Eye (tissue), 1 donor: ENCODE results near the gene SIVA1.
"Not testable (repeated sequence)": the region's sequence is repeated elsewhere in the genome, so short reads cannot be mapped to it uniquely, and the experiment has no call there.

Experiments
- DNase-seq: peaks from one replicate; pipeline ENCODE4 v3.0.0-alpha.2; 2015

The SIVA1 gene

DNA sequence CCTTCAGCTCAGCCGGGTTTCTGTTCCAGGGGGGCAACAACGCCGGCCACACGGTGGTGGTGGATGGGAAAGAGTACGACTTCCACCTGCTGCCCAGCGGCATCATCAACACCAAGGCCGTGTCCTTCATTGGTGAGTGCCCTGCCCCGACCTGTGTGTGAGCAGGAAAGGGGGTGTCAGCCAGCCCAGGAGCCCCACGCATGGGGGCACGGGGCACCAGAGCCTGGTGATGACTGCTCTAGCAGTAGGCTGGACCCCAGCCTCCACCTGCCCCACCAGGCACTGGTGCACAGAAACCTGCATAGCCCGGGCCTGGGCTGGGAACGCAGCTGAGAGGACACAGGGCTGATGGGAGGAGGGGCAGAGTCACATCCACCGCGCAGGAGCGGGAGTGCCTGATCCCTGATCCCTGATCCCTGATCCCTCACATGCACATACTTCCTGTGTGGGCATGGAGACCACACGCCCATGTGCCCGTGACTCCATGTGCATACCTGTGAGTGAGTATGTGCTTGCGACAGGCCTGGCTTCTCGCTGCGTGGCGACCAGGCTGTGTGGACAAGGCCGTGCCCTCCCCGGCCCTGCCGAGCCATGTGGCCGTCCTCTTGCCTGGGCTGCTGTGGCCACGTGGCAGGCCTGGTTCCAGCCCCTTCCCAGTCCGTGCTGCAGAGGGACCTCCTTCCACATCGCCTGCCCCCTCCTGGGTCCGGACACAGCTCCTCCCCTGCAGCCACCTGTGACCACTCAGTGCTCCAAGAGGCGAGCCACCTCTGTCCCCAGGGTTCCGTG lies 17.8 kb upstream of the SIVA1 start:
- DNase-seq, result peak; percentile 32

DNA sequence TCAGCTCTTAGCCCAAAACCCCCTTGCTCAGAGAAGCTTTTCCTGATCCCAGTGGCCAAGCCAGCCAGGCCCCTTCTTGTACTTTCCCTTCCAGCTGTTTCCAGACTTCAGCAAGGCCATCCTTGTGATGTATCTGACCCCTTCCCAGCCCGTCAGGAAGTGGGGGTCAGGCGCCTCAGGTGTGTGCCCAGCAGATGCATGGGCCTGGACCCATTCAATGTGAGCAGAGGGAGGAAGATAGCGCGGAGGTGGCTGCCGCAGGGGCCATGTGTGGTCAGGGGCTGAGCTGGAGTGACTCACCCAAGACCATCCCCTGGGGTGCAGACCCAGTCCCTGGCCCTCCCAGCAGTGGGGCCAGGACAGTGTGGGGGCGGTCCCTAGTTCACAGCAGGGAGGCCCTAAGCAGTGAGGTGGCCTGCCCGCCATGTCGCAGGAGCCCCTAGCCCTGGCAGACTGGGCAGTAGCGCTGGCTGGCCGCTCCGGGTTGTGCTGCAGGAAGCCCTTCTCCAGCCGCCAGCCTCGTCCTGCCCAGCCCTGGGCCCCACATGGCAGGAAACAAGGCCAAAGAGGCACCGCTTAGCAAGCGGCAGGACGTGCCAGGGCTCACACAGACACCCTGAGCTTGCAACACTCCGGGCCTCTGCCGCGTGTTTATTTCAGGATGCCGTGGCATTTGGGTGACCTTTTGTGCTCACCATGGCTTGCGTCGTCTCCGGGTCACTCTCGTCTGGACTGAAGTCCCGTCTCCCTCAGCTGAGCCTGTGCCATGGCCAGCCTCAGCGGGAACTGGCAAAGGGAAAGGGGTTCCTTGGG lies 16.9 kb upstream of the SIVA1 start:
- no peak for DNase-seq

DNA sequence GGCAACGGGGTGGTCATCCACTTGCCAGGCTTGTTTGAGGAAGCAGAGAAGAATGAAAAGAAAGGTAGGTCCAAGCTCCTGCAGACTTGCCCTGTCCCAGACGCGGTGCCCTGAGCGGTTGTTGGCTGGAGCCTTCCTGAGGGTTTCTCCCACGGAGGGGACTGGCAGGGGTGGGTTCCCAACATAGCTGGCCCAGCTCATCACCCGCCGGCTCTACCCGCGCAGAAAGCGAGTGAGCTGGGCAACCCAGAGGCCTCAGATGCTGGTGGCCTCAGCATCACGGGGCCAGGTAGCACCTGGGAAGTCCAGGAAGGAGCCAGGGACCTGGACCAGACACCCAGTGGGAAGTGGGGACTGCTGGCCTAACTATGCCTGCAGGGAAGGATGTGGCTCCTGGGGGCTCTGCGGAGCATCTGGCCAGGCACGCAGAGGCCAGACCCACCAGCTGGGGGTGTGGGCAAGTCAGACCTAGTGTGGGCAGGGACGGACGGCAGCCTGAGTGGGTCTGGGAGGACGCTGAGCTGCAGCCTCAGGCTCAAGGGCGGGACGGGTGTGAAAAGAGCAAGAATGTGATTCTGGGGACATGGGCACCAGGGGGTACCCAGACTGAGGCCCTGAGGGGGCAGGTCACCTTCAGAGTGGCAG lies 14.4 kb upstream of the SIVA1 start:
- DNase-seq, result no peak

DNA sequence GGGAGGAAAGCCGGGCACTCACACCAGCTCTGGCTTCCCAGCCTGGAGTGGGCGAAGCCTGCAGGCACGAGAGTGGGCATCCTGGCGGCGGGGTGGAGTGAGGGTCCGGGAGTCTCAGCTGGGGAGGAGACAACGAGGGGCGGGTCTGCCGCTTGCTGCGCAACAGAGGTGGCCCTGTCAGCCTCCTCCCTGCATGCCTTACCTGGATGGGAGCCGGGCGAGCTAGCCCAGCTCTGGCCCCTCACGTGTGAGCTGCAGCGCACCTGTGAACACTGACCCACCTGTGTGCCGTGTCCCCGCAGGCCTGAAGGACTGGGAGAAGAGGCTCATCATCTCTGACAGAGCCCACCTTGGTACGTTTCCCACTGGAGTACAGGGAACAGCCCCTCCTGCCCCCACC lies 13.9 kb upstream of the SIVA1 start:
- DNase-seq, result no peak

DNA sequence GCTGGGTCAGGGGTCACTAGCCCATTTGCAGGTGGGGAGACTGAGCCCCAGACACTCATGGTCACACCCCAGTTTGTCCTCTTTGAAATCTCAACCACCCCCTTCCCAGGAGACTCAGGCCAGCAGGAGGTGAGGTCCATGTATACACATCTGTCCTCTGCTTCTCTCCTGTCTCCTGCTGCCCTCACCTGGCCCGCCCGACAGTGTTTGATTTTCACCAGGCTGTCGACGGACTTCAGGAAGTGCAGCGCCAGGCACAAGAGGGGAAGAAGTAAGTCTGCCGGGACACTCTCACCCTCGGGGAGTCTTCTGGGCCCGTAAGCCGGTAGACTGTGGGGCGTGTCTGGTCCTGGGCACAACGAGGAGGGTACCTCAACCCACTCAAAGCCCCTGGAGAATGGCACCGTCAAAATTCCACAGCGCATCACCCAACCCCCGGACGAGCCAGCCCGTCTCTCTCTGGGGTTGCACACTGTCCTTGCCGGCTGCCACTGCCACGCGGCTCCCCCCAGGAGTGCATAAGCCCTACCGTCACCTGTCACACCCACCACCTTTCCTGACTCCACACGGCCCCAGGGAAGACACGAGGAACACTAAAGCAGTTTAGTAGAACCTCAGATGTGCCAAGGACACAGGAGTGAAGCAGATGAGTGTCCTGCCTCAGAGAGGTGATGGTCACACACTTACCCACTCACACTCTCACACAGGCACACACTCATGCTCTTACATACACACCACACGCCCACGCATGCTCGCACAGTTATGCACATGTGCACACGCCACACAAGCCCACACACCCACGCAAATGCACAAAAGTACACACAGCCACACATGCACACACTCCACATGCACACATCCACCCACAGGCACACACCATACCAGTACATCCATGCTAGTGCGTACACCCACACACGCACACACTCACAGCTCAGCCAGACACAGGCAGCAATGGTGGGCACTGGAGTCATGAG lies 13.1 kb upstream of the SIVA1 start:
- DNase-seq, result no peak

DNA sequence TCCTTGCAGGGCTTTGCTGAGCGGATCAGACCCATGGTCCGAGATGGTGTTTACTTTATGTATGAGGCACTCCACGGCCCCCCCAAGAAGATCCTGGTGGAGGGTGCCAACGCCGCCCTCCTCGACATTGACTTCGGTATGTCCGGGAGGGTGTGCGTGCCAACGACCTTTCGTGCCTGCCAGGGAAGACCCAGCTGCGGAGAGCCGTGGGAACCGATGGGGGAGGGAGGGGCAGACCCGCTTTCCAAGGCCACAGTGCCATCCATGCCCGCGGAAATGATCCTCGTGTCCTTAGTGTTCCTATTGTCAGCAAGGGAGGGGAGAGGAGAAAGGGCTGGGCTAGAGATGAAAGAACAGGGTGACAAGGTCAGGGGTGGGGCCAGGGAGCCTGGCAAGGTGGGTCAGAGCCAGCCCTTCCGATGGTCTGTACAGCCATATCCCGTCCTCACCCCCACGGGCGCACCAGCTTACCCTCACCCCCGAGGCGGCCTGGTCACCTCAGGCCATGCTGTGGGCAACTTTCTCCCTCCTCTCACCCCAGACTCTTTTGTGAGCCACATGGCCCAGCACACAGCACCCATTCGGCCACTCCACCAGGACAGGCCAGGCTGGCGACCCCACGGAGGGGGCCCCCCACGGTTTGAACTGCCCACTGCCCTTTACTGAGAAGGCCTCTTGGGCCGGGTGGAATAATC lies 11.7 kb upstream of the SIVA1 start:
- no peak for DNase-seq

DNA sequence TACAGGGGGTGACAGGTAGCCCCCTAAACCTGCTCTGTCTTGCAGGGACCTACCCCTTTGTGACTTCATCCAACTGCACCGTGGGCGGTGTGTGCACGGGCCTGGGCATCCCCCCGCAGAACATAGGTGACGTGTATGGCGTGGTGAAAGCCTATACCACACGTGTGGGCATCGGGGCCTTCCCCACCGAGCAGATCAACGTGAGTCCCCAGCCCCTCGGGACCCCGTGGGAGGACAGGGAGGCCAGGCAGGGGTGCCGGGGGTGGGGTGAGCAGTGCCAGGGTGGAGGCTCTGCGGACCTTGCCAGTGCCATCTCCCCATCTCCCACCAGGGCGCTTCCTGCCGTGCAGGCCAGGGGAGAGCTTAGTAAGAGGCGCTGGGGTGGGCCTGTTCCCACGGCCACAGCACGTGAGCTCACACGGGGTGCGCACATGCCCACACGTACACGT lies 11.1 kb upstream of the SIVA1 start:
- no peak for DNase-seq

DNA sequence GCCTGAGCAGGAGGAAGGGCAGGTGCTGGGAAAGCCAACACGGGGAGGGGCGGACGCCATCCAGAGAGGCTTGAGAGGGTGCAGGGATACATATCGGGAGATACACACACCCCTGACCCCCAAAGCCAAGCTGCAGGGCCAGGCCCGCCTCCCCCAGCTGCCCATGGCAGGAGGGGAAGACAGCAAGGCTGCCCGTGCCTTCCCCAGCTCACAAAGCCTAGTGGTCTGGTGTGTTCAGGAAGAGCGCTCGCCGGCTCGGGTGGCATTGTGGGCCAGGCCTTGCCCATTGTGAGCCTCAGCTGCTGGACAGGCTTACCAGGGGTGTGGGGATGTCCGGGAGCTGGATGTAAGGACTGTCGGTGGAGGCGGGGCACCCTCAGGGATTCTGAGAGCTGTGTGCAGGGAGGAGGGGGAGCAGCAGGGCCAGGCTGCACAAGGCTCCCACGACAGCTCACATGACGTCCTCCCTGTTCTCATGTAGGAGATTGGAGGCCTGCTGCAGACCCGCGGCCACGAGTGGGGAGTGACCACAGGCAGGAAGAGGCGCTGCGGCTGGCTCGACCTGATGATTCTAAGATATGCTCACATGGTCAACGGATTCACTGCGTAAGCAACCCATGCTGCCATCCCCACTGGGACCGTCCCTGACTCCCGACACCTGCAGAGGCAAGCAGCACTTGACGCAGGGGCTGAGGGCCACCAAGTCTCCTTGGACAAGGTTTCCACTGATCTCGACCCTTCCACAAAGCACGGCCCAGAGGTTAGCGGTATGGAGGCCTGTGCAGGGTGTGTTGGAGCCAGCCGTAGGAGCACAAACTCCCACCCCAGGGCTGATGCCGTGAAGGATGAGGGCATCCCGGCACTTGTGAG lies 10.1 kb upstream of the SIVA1 start:
- DNase-seq, result no peak

DNA sequence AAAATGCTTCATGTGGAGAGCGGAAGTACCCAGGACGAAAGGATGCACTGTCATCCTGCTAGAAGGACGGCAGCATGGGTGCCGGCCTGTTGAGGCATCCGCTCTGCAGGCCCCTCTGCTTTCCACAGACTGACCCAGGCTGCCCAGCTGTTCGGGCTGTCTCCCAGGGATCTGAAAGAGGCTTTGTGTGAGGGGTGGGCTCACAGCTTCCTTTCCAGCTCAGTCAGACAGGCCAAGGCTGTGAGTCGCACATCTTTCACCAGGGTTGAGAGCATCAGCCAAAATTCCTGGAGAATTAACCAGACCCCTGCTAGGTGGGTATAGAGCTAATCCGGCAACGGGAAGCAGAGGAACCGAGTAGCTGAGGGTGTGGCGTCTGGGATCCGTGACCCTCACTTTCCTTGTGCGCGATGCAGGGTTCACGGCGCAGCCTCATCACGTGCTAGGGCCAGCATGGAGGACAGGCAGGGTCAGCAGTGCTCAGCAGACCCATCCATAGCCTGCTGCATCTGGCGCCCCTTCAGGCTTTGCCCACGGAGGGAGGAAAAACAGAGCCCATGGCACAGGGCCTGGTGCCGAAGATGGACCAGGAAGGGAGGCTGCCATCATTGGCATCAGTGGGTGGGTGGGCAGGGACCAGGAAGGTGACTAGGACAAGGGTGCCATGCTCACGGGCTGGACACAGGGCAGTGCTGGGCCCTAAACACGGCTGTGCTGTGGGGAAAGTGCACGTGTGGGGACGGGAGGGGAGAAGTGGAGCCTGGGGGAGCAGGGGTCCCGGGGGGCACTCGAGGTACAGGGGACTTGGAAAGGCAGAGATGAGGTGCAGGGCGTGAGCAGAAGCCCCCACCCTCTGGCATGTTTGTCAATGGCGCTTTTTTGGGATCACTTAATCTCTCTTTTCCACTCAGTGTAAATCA lies 9.2 kb upstream of the SIVA1 start:
- DNase-seq, result no peak

DNA sequence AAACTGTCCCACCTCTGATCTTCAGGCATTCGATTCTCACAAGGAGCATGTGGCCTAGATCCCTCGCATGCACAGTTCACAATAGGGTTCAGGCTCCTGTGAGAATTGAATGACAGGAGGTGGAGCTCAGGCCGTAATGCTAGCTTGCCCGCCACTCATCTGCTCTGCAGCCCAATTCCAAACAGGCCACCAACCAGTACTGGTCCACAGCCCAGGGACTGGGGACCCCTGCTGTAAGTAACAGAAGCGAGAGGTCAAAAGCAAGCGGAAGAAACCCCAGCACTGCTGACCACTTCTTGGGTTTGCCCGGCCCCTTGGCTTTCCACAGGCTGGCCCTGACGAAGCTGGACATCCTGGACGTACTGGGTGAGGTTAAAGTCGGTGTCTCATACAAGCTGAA lies 8.5 kb upstream of the SIVA1 start:
- DNase-seq, result no peak

DNA sequence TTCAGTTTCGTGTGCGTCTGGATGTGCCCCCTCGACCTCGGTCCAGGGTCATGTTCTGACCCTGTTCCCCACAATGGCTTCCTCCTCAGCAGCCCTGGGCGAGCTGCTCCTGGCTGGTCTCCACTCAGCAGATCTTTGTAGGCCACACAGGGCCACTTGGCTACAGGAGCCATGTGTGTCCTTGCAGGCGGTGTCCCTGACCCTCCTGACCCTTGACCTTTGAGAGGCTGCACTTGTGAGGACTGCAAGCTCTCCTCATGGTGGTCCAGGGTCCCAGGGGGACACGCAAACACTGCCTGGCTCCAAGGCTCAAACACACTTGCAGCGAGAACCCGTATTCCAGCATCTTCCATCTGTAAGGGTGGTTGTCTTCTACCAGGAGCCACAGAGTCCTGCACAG lies 7.5 kb upstream of the SIVA1 start:
- no peak for DNase-seq

DNA sequence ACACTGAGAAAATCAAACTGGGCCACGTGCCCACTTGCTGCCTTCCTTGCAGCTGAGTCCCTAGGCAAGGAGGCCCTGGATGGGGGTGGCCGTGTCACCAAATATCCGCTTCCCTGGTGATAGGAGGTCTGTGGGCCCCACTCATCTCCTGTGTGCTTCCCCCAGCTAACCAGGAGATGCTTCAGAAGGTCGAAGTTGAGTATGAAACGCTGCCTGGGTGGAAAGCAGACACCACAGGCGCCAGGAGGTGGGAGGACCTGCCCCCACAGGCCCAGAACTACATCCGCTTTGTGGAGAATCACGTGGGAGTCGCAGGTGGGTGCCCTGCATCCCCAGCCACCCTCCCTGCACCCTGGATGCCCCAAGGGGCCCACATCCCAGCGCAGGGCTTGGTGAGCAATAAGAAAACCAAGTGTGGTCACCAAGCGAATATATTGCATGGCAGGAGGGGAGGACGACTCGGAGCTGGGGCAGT lies 6.8 kb upstream of the SIVA1 start:
- no peak for DNase-seq

DNA sequence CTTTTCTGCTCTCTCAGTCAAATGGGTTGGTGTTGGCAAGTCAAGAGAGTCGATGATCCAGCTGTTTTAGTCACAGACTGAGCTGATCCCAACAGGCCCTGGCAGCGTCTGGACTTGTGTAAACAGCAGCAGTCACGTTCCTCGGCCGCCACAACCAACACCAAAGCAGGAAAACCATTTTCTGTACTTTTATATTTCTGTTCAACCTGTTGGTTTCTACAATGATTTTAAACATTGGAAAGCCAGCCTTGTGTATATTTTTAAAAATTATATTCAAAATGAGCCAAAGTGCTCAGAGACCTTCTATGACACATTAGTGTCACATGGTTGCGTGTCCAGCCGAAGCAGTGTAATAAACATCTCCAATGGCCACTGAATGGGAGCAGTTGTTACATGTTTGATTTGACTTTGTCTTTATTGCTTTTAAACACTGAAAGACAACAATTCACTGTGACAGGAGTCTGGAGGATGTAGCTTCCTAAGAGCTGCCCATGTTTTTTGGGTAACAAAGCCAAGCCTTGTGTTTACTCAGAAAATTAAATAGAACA lies 5.9 kb upstream of the SIVA1 start:
- no peak for DNase-seq

DNA sequence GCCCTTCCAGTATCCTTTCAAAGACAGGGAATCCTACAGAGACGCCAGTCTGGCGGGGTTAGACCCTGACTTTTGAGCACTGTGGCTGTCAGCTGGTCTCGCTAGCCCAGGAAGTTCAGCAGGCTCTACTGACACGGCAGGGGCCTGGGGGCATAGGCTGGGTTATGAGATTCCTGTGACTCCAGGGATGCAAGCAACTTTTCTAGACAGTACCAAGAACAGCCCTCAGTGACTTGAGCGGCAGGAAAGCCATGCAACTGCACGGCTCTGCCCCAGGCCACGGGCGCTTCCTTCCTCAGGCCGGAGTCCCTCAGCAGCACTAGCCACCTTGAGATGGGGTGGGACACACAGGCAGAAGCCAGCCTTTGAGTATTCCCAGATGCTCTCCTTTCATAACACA lies 5.1 kb upstream of the SIVA1 start:
- DNase-seq, result no peak

DNA sequence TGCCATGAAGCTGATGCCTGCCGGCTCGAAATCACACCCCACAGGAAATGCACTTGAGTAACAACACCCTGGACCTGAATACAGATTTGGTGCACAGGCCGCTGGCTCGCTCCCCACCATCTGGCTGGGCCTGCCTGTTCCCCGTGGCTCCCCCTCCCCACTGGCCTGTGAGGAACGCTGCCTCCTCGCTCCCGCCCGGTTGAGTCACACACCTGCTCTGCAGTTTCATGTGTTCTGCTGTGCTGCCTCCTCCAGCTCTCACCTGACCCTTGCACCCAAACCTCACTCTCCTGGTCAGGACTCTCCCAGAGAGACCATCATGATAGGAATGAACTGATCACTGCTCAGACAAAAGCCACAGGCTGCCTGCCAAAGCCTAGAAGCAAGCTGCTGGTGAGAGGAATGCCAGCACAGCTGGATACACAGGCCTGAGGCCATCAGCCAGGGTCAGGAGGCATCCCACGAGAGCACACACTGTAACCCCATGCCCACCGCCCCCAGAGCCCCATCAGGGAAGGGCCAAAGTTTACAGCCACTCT lies 3.8 kb upstream of the SIVA1 start:
- peak; percentile 27 for DNase-seq

DNA sequence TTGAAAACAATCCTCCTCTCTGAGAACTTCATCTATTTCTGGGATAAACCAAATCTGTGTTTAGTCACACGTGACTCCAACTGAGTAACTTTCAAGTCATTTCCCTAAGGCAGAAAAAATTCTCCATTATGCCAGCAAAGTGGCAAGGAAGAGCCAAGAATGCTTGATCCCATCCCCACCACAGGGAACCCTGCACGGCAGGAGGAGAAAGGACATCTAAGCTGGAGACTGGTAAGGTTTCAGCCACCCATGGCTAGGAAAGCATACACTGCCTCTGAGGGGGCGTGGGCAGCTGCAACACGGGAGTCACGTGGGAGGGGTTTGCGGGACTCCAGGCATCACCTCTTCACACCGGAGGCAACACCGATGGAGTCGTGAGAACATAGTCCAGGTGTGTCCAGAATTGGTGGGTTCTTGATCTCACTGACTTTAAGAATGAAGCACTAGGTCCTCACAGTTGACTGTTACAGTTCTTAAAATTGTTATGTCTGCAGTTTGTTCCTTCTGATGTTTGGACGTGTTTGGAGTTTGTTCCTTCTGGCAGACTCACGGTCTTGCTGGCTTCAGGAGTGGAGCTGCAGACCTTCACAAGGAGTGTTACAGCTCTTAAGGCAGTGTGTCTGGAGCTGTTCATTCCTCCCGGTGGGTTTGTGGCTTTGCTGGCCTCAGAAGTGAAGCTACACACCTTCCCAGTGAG lies 2.7 kb upstream of the SIVA1 start:
- no peak for DNase-seq

DNA sequence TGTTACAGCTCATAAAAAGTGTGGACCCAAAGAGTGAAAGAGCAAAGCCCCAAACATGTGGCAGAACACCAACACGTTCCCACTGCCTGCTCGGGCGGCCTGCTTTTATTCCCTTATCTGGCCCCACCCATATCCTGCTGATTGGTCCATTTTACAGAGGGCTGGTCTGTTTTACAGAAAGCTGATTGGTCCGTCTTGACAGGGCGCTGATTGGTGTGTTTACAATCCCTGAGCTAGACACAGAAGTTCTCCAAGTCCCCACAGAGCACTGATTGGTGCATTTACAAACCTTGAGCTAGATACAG lies 2.2 kb upstream of the SIVA1 start:
- DNase-seq, result not testable (repeated sequence)
